Spleen (tissue), 11 donors: Measurements from ENCODE around the gene HMGCS1. TPM values are rescaled to one million over a fixed set of nuclear protein-coding genes. Genes with fewer than 3 reads are reported as not detected.

ENCODE experiments used
- DNase-seq: peaks from one replicate; pipeline ENCODE4 v3.0.0-alpha.2; 2020
- H3K27ac ChIP-seq, 8 donors: fragments of 200-600 bp; sonication (generic) in 7 of 8; 1 replicate in 4 of 8; 2 replicates in 4 of 8; pipeline versions ENCODE4 v1.5.0 to v1.8.0; 2016 to 2021; ENCODE audit warnings: inconsistent platforms in 4 of 8, mild to moderate bottlenecking in 4 of 8, moderate library complexity in 1 of 8
- H3K27me3 ChIP-seq, 7 donors: fragments of 200-600 bp; sonication (generic) in 6 of 7; replicated peaks in 1 of 7; 1 replicate in 4 of 7; 2 replicates in 3 of 7; pipeline versions ENCODE4 v1.5.0 to v1.8.0; 2016 to 2021; ENCODE audit warnings: inconsistent platforms in 3 of 7, mild to moderate bottlenecking in 1 of 7
- H3K36me3 ChIP-seq, 6 donors: fragments of 200-600 bp; sonication (generic) in 5 of 6; 1 replicate in 4 of 6; 2 replicates in 2 of 6; pipeline versions ENCODE4 v1.5.0 to v1.8.0; 2016 to 2021; ENCODE audit warnings: inconsistent platforms in 2 of 6
- H3K4me1 ChIP-seq, 6 donors: fragments of 200-600 bp; sonication (generic) in 5 of 6; 1 replicate in 3 of 6; 2 replicates in 3 of 6; pipeline versions ENCODE4 v1.5.0 to v1.8.0; 2016 to 2021; ENCODE audit warnings: inconsistent platforms in 3 of 6
- H3K4me3 ChIP-seq, 8 donors: fragments of 200-600 bp; sonication (generic) in 7 of 8; 1 replicate in 4 of 8; 2 replicates in 4 of 8; pipeline versions ENCODE4 v1.5.0 to v1.8.0; 2016 to 2021; ENCODE audit warnings: inconsistent platforms in 4 of 8, mild to moderate bottlenecking in 4 of 8, moderate library complexity in 2 of 8
- H3K9me3 ChIP-seq, 8 donors: fragments of 200-600 bp; sonication (generic) in 7 of 8; 1 replicate in 4 of 8; 2 replicates in 4 of 8; pipeline versions ENCODE4 v1.5.0 to v1.8.0; 2016 to 2021; ENCODE audit warnings: inconsistent platforms in 4 of 8
- POLR2A ChIP-seq, 3 donors: fragments of 450-650 bp; IDR thresholded peaks; one replicate each; pipeline ENCODE4 v1.5.1; 2017; ENCODE audit warnings: antibody characterized with exemption in 3 of 3, mild to moderate bottlenecking in 1 of 3
- POLR2AphosphoS5 ChIP-seq, 3 donors: sonication (generic); formaldehyde crosslinking; IDR thresholded peaks; one replicate each; pipeline ENCODE4 v1.5.1; 2017; ENCODE audit warnings: antibody characterized with exemption in 3 of 3
- WGBS, 5 donors: extraction: QIAGEN DNeasy Blood & Tissue Kit in 3 of 5; methylation state at CpG; one replicate each; pipeline versions ENCODE4 v1.1.5 to v1.1.7; 2013 to 2018; 5-methylcytosine and 5-hydroxymethylcytosine counted together
- intact Hi-C: fragments of 100-400 bp; cut with DNase I; formaldehyde crosslinking; loops from one replicate; pipeline ENCODE4 v1.15.0; 2023; ENCODE audit warnings: low total_unique reads
- polyA plus RNA-seq, 3 donors: library from polyadenylated mRNA; stranded (reverse); fragments of 200-250 nt; gene quantifications; one replicate each; pipeline ENCODE4 v1.2.1, GENCODE V29; 2013
- total RNA-seq, 7 donors: library from RNA; depleted of rRNA in 3 of 7; stranded (reverse); fragments of >200 nt in 3 of 7; fragmentation: NEBNext Ultra II Directional in 4 of 7; extraction: Animal tissue kit (Norgen Biotek cat#: 25700) in 4 of 7; gene quantifications; one replicate each; pipeline versions ENCODE4 v1.1.0 to v1.2.1, GENCODE V29; 2016 to 2021
- TF ChIP-seq, protein P1 (sequence below), 11 experiments: fragments of 200-600 bp in 7 of 11; fragments of 450-650 bp in 4 of 11; sonication (generic) in 4 of 11; IDR thresholded peaks in 8 of 11; conservative IDR thresholded peaks in 3 of 11; 1 replicate in 7 of 11; 2 replicates in 4 of 11; pipeline versions ENCODE4 v1.4.0 to v1.8.0; 2016 to 2021; ENCODE audit warnings: antibody characterized with exemption in 11 of 11, inconsistent platforms in 4 of 11, mild to moderate bottlenecking in 1 of 11
- donor health status: healthy with polysubstance abuse.
- donor health status: DM: no; HTN: no; CAD: no; lungs with moderate emphysema.
- donor health status: DM: no; HTN: no; CAD: no.
- donor health status: Bipolar disorder and iron deficiency.
- donor health status: healthy.
- donor health status: DM: no; HTN: no; CAD: no.
- donor health status: DM: yes; HTN: yes; CAD: no.

Gene HMGCS1
- total and polyA plus RNA-seq, 10 donors: 12.0 to 74.9 (median 22.4) TPM

DNA sequence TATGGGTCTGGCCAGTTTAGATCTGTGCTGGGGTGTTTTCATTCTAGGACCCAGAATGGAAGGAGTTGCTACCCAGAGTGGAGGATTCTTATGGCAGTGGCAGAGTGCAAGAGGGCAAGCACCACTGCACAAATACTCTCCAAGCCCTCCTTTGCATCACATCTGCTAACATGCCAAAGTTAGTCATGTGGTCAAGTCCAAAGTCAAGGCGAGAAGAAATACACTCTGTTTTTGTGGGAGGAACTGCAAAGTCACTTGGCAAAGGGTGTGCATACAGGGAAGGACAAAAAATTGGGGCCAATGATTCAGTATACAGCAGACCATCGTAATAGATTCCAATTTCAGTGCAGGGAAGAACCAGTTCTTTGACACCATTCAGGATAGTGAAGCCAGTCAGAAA, 43.9 kb upstream of the HMGCS1 start:
- peaks cover 0 to 29% (median 22%) of the 10 kb centered on the region in 8 donors for H3K9me3 ChIP-seq
- DNase-seq: no peak
- no peak for TF ChIP-seq POLR2A (IDR thresholded peaks at IDR 0.05)
- TF ChIP-seq, protein P1, sequence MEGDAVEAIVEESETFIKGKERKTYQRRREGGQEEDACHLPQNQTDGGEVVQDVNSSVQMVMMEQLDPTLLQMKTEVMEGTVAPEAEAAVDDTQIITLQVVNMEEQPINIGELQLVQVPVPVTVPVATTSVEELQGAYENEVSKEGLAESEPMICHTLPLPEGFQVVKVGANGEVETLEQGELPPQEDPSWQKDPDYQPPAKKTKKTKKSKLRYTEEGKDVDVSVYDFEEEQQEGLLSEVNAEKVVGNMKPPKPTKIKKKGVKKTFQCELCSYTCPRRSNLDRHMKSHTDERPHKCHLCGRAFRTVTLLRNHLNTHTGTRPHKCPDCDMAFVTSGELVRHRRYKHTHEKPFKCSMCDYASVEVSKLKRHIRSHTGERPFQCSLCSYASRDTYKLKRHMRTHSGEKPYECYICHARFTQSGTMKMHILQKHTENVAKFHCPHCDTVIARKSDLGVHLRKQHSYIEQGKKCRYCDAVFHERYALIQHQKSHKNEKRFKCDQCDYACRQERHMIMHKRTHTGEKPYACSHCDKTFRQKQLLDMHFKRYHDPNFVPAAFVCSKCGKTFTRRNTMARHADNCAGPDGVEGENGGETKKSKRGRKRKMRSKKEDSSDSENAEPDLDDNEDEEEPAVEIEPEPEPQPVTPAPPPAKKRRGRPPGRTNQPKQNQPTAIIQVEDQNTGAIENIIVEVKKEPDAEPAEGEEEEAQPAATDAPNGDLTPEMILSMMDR (IDR thresholded peaks at IDR 0.05 in 8 of 11, conservative IDR thresholded peaks at IDR 0.05 in 3 of 11): no peak
- no peak for TF ChIP-seq POLR2AphosphoS5 (IDR thresholded peaks at IDR 0.05)
- H3K4me1 ChIP-seq: no peaks in the 10 kb centered on the region
- intact Hi-C loops: no loop called here
- no peak overlapping the region for H3K4me3 ChIP-seq
- H3K36me3 ChIP-seq: no peaks in the 10 kb centered on the region
- no peaks in the 10 kb centered on the region for H3K27me3 ChIP-seq
- no peak overlapping the region for H3K27ac ChIP-seq
- WGBS, 5 donors: 72 to 83% (median 75%) methylated on average over 2 of the region's 2 CpGs

DNA sequence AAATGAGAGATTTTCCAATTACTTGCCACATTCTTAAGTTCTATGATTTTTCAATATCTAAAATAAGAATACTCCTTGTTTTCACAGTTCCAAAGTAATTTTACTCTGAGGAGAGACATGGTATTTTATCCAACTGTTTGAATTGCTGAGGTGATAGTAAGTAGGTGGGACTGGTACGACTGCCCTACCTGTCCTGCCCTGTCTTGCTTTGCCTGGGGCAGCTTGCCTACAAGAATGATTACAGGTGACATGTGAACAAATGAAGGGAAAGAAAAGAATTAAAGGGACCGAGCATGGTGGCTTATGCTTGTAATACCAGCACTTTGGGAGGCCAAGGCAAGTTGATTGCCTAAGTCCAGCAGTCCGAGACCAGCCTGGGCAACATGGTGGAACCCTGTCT, 41.6 kb upstream of the HMGCS1 start:
- H3K4me3 ChIP-seq: no peak overlapping the region
- WGBS, 5 donors: 86 to 98% (median 87%) methylated on average over 3 of the region's 3 CpGs

DNA sequence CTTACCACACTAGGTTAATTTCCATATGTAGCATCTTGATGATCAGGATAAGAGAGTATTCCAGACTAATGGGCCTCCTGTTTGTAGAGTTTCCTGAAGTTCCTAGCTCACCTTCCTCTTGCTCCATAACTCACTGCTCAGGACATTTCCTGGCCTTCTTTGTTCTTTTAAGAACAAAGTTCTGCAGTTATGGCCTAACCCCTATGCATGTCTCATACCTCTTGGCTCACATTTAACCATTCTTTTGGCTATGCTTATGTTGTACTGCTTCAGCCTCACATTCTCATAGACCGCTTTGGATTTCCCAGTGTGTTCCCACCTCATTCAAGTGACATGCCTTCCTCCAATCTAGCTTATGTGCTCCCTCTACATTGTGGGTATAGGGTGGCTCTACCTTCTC, 40.5 kb upstream of the HMGCS1 start:
- 91 to 100% (median 94%) methylated on average over 1 of the region's 1 CpG for whole genome bisulfite sequencing, 5 donors
- intact Hi-C loops: no loop called here
- Histone ChIP-seq H3K9me3 (peaks cover 0 to 1% (median 0%) of the 10 kb centered on the region in 8 donors), H3K36me3 (no peaks in the 10 kb centered on the region), H3K4me1 (no peaks in the 10 kb centered on the region), H3K27ac (no peak overlapping the region), H3K4me3 (no peak overlapping the region), H3K27me3 (no peaks in the 10 kb centered on the region)
- DNase-seq: no peak
- TF ChIP-seq POLR2AphosphoS5 (IDR thresholded peaks at IDR 0.05) (no peak), POLR2A (IDR thresholded peaks at IDR 0.05) (no peak)
- TF ChIP-seq, protein P1 (IDR thresholded peaks at IDR 0.05 in 8 of 11, conservative IDR thresholded peaks at IDR 0.05 in 3 of 11): no peak

More for the DNA sequence above, 41.6 kb upstream of the HMGCS1 start:
- no peak for DNase-seq
- TF ChIP-seq, protein P1 (IDR thresholded peaks at IDR 0.05 in 8 of 11, conservative IDR thresholded peaks at IDR 0.05 in 3 of 11): no peak
- TF ChIP-seq POLR2AphosphoS5 (IDR thresholded peaks at IDR 0.05) (no peak), POLR2A (IDR thresholded peaks at IDR 0.05) (no peak)
- Histone ChIP-seq H3K4me1 (no peaks in the 10 kb centered on the region), H3K9me3 (peaks cover 0 to 10% (median 5%) of the 10 kb centered on the region in 8 donors), H3K36me3 (no peaks in the 10 kb centered on the region), H3K27ac (no peak overlapping the region), H3K27me3 (no peaks in the 10 kb centered on the region)
- intact Hi-C loops: no loop called here

DNA sequence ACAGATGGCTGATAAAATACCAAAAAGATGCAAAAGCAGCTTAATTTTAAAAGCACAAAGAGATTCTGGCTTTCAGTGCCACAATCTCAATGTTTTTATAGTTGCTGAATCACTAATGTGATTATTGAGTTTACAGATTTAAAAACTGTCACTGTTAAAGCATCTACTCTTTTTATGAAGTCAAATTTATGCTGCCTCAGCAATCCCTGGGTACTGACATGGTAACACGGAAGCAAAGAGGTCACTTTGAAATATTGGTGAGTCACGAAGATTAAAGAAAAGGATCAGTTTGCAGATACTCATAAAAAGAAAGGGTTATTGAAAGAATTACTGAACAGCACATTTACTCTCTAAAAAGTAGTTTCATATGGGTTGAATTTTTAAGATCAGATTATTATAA, 39.7 kb upstream of the HMGCS1 start:
- intact Hi-C loops: no loop called here
- Histone ChIP-seq H3K4me1 (no peaks in the 10 kb centered on the region), H3K36me3 (no peaks in the 10 kb centered on the region), H3K27me3 (no peaks in the 10 kb centered on the region), H3K9me3 (no peaks in the 10 kb centered on the region), H3K4me3 (no peak overlapping the region), H3K27ac (no peak overlapping the region)
- TF ChIP-seq POLR2A (IDR thresholded peaks at IDR 0.05): no peak
- no peak for TF ChIP-seq POLR2AphosphoS5 (IDR thresholded peaks at IDR 0.05)
- TF ChIP-seq, protein P1 (IDR thresholded peaks at IDR 0.05 in 8 of 11, conservative IDR thresholded peaks at IDR 0.05 in 3 of 11): no peak
- WGBS, 5 donors: 71 to 91% (median 72%) methylated on average over 2 of the region's 2 CpGs
- no peak for DNase-seq
